MM.1S (cell line): ENCODE data around the gene CPSF4.

Experiments
- DNase-seq: peaks from one replicate; pipeline ENCODE4 v3.0.0-alpha.2; 2015
- H2AFZ ChIP-seq: fragments of 300-600 bp; sonication (generic); 2 replicates; pipeline ENCODE4 v1.6.0; 2016; ENCODE audit warnings: antibody characterized with exemption, low read length
- H3F3A ChIP-seq: fragments of 300-600 bp; sonication (generic); 2 replicates; pipeline ENCODE4 v1.6.1; 2016; ENCODE audit warnings: mild to moderate bottlenecking, antibody characterized with exemption, low read length, moderate library complexity, mixed read lengths; ENCODE audit not compliant: insufficient read depth
- H3K27ac ChIP-seq: fragments of 300-600 bp; sonication (generic); 2 replicates; pipeline ENCODE4 v1.5.1; 2016; ENCODE audit warnings: mild to moderate bottlenecking, low read length
- H3K27me3 ChIP-seq: fragments of 300-600 bp; sonication (generic); replicated peaks from 2 replicates; pipeline ENCODE4 v1.6.0; 2016; ENCODE audit warnings: low read length; ENCODE audit not compliant: insufficient read depth
- H3K36me3 ChIP-seq: fragments of 300-600 bp; sonication (generic); replicated peaks from 2 replicates; pipeline ENCODE4 v1.6.1; 2016; ENCODE audit warnings: mild to moderate bottlenecking, low read length, mixed read lengths; ENCODE audit not compliant: insufficient read depth
- H3K4me1 ChIP-seq: fragments of 300-600 bp; sonication (generic); 2 replicates; pipeline ENCODE4 v1.6.1; 2016; ENCODE audit warnings: low read length, mixed read lengths
- H3K4me2 ChIP-seq: fragments of 300-600 bp; sonication (generic); 2 replicates; pipeline ENCODE4 v1.6.0; 2016; ENCODE audit warnings: low read depth, low read length
- H3K4me3 ChIP-seq: fragments of 300-600 bp; sonication (generic); 2 replicates; pipeline ENCODE4 v1.5.1; 2016; ENCODE audit warnings: low read length, mixed read lengths
- H3K79me2 ChIP-seq: fragments of 300-600 bp; sonication (generic); 2 replicates; pipeline ENCODE4 v1.6.1; 2016; ENCODE audit warnings: mixed run types, low read length, mixed read lengths
- H3K9ac ChIP-seq: fragments of 300-600 bp; sonication (generic); 2 replicates; pipeline ENCODE4 v1.6.1; 2016; ENCODE audit warnings: low read length, mixed read lengths
- H3K9me2 ChIP-seq: fragments of 300-600 bp; sonication (generic); replicated peaks from 2 replicates; pipeline ENCODE4 v1.6.1; 2016; ENCODE audit warnings: mild to moderate bottlenecking, low read length, mixed read lengths; ENCODE audit not compliant: insufficient read depth
- H3K9me3 ChIP-seq: fragments of 300-600 bp; sonication (generic); replicated peaks from 2 replicates; pipeline ENCODE4 v1.6.1; 2016; ENCODE audit warnings: mild to moderate bottlenecking, low read length, mixed read lengths; ENCODE audit not compliant: insufficient read depth
- H4K20me1 ChIP-seq: fragments of 300-600 bp; sonication (generic); 2 replicates; pipeline ENCODE4 v1.6.1; 2016; ENCODE audit warnings: mild to moderate bottlenecking, low read length, moderate library complexity, mixed read lengths; ENCODE audit not compliant: insufficient read depth
- CTCF ChIP-seq: fragments of 300-600 bp; sonication (generic); IDR thresholded peaks from 2 replicates; pipeline ENCODE4 v1.5.1; 2016; ENCODE audit warnings: antibody characterized with exemption, low read length, mixed read lengths
- EZH2 ChIP-seq: fragments of 300-600 bp; sonication (generic); optimal IDR thresholded peaks from 2 replicates; pipeline ENCODE3; 2017; ENCODE audit warnings: low read depth, mild to moderate bottlenecking, antibody characterized with exemption, low read length, mixed read lengths
- EZH2phosphoT487 ChIP-seq: fragments of 300-600 bp; sonication (generic); IDR thresholded peaks from 2 replicates; pipeline ENCODE4 v1.6.1; 2018; ENCODE audit warnings: antibody characterized with exemption, low read length

Gene CPSF4

GRCh38 chr7:99394188-99394502 is 44.6 kb upstream of the CPSF4 start:
- no peaks in the 10 kb centered on the region for H3K4me1 ChIP-seq
- TF ChIP-seq EZH2phosphoT487 (no peak), CTCF (no peak), EZH2 (no peak)
- no peaks in the 10 kb centered on the region for H3K9me2 ChIP-seq
- no peak overlapping the region for H3K27ac ChIP-seq
- no peaks in the 10 kb centered on the region for H4K20me1 ChIP-seq
- peaks cover 8% of the 10 kb centered on the region for H3F3A ChIP-seq
- no peaks in the 10 kb centered on the region for H3K27me3 ChIP-seq
- DNase-seq, result no peak
- no peak overlapping the region for H3K4me2 ChIP-seq
- no peak overlapping the region for H3K4me3 ChIP-seq
- H3K9me3 ChIP-seq, result no peaks in the 10 kb centered on the region
- no peaks in the 10 kb centered on the region for H3K36me3 ChIP-seq
- no peak overlapping the region for H3K9ac ChIP-seq
- no peak overlapping the region for H2AFZ ChIP-seq
- peaks cover 12% of the 10 kb centered on the region; the same call in 1 of the 2 replicates for H3K79me2 ChIP-seq

DNA sequence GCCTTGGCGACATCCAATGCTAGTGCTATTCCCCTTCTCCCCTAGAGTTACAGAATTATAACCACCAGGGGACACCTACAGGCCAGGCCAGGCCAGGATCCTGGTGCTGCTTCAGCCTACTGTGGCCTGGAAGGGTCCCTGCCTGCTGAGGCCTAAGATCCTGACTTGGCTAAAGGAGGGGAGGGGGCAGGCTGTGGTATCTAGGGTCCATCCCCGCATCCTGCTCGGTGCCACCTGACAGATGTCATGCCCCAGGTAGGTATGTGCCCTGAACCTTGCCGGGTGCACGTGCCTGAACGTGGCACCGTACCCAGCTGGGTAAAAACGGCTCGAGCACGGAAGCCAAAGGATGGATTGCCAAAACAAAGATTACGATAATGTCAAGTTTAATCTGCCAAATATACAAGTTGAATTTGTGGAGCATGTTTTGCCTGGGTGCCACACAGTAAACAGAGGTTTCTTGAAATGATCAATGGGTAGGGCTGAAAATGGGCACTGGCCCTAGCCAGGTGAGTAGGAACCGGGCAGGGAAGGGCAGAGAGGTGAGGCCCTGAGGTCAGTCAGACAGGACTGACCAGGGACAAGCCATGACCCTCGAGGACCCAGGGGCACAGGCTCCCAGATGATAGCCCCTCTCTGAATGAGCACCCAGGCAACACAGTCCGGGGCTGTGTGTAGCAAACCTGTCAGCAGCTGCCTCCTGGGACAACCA is 43.0 kb upstream of the CPSF4 start:
- Histone ChIP-seq H3K9ac (no peak overlapping the region), H3K4me2 (no peak overlapping the region), H3K4me3 (no peak overlapping the region), H3K9me3 (no peaks in the 10 kb centered on the region), H3K27me3 (no peaks in the 10 kb centered on the region), H3K9me2 (no peaks in the 10 kb centered on the region), H4K20me1 (no peaks in the 10 kb centered on the region), H3K4me1 (no peaks in the 10 kb centered on the region), H3K79me2 (peaks cover 12% of the 10 kb centered on the region; the same call in 1 of the 2 replicates), H3F3A (peaks cover 8% of the 10 kb centered on the region), H3K36me3 (no peaks in the 10 kb centered on the region), H3K27ac (no peak overlapping the region), H2AFZ (no peak overlapping the region)
- TF ChIP-seq EZH2phosphoT487 (no peak), CTCF (no peak), EZH2 (no peak)
- no peak for DNase-seq

DNA sequence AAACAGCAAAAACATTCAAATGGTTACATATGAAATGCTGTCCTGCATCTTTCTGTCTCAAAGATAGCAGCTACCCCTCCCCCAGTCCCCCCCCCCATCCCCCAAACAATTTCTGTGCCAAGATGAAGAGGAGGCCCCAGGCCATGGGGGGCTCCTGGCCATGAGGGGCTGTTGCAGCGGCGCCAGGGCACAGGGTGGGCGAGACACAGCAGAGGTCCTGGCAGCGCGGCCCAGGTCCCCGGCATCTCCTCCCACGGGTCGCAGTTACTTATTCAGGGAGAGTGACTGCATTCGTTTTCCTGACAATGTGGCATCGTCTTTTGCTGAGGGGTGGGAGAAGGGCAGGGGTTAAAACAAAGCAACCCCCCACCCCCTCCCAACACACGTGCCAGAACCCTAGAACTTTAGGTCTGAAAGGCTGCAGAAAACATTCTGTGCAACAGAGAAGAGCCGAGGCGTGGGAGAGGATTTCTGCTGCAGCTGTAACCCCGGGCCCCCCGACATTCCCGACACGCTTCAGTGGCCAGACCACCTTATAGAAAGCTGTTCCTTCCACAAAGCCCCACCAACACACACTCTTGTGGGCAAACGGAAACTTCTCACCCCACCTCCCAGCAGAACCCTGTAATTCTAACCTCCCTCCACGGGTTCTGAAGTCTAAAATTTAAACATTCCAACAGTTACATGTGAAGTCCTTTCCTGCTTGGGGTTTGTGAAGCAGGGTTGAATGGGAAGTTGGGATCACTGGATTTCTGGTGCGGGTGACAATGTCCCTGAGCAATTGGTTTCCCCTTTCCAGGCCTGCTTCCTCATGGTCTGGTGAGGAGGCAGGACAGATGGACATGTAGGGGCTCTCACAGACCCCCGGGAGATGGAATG is 42.1 kb upstream of the CPSF4 start:
- no peak overlapping the region for H3K9ac ChIP-seq
- H3K36me3 ChIP-seq, result no peaks in the 10 kb centered on the region
- no peak overlapping the region for H3K27ac ChIP-seq

More for the DNA sequence above, 42.1 kb upstream of the CPSF4 start:
- no peaks in the 10 kb centered on the region for H3K9me3 ChIP-seq
- no peaks in the 10 kb centered on the region for H4K20me1 ChIP-seq
- TF ChIP-seq EZH2 (no peak), EZH2phosphoT487 (no peak), CTCF (no peak)
- H3K4me3 ChIP-seq, result no peak overlapping the region
- no peak for DNase-seq
- no peaks in the 10 kb centered on the region for H3K4me1 ChIP-seq
- peaks cover 8% of the 10 kb centered on the region for H3F3A ChIP-seq
- no peak overlapping the region for H2AFZ ChIP-seq
- no peaks in the 10 kb centered on the region for H3K9me2 ChIP-seq
- no peak overlapping the region for H3K4me2 ChIP-seq
- no peaks in the 10 kb centered on the region for H3K27me3 ChIP-seq
- peaks cover 12% of the 10 kb centered on the region; the same call in 1 of the 2 replicates for H3K79me2 ChIP-seq
